ENCODE measurements around the gene OR2T6. TPM values are rescaled to one million over a fixed set of nuclear protein-coding genes. Genes with fewer than 3 reads are reported as not detected.
"Not testable (repeated sequence)": the region's sequence is repeated elsewhere in the genome, so short reads cannot be mapped to it uniquely, and the experiment has no call there.

OR2T6 gene
- total RNA-seq, 1 donor from 2014 or later: not detected

- no peak overlapping the region for H3K27ac Mint-ChIP-seq (ENCODE audit: unreplicated experiment)
- peaks cover 45% of the 10 kb centered on the region for H3K9me3 Mint-ChIP-seq (ENCODE audit: unreplicated experiment)
- TF ChIP-seq CTCF (IDR thresholded peaks at IDR 0.05; ENCODE audit: unreplicated experiment): no peak
- H3K36me3 Mint-ChIP-seq (ENCODE audit: low read depth, unreplicated experiment): peaks cover under 1% of the 10 kb centered on the region
- H3K4me1 Mint-ChIP-seq (ENCODE audit: unreplicated experiment): no peaks in the 10 kb centered on the region
- no peak overlapping the region for H3K4me3 Mint-ChIP-seq (ENCODE audit: unreplicated experiment)
- peaks cover 1% of the 10 kb centered on the region for H3K27me3 Mint-ChIP-seq (ENCODE audit: unreplicated experiment)
- DNase-seq (ENCODE audit: low spot score): no peak
Measured at GRCh38 chr1:248416226-248416625, 40.7 kb downstream of the OR2T6 start.

- peaks cover 43% of the 10 kb centered on the region for H3K9me3 Mint-ChIP-seq (ENCODE audit: unreplicated experiment)
- no peak for DNase-seq (ENCODE audit: low spot score)
- no peak for TF ChIP-seq CTCF (IDR thresholded peaks at IDR 0.05; ENCODE audit: unreplicated experiment)
- H3K27ac Mint-ChIP-seq (ENCODE audit: unreplicated experiment): no peak overlapping the region
- H3K27me3 Mint-ChIP-seq (ENCODE audit: unreplicated experiment): peaks cover 1% of the 10 kb centered on the region
- H3K4me3 Mint-ChIP-seq (ENCODE audit: unreplicated experiment): no peak overlapping the region
- H3K4me1 Mint-ChIP-seq (ENCODE audit: unreplicated experiment): no peaks in the 10 kb centered on the region
- no peaks in the 10 kb centered on the region for H3K36me3 Mint-ChIP-seq (ENCODE audit: low read depth, unreplicated experiment)
Measured at GRCh38 chr1:248417854-248418253, 42.3 kb downstream of the OR2T6 start.

DNA sequence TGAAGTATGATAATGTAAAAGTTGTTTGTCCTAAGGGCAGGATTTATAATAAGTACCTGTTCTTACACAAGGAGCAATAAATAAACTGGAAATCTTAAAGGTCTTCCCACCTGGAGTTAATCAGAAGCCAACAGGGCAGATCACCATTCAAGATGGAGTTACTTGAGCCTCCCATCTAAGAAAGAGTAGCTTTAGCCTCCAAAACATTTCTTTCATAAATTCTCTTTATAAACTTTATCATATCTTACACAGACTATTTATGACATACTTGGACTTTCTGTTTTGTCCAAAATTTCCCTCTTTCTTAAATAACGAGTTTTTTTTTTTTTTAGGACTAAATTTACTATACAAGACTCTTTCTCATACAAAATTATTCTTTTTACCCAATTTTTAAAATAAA lies 45.8 kb downstream of the OR2T6 start:
- no peak for DNase-seq (ENCODE audit: low spot score)
- Mint-ChIP-seq H3K36me3 (ENCODE audit: low read depth, unreplicated experiment) (no peaks in the 10 kb centered on the region), H3K27ac (ENCODE audit: unreplicated experiment) (no peak overlapping the region), H3K4me3 (ENCODE audit: unreplicated experiment) (no peak overlapping the region), H3K27me3 (ENCODE audit: unreplicated experiment) (peaks cover 4% of the 10 kb centered on the region), H3K9me3 (ENCODE audit: unreplicated experiment) (peaks cover 29% of the 10 kb centered on the region), H3K4me1 (ENCODE audit: unreplicated experiment) (no peaks in the 10 kb centered on the region)
- no peak for TF ChIP-seq CTCF (IDR thresholded peaks at IDR 0.05; ENCODE audit: unreplicated experiment)

GRCh38 chr1:248427526-248428191 lies 52.1 kb downstream of the OR2T6 start:
- H3K4me3 Mint-ChIP-seq (ENCODE audit: unreplicated experiment); DNase-seq (ENCODE audit: low spot score); H3K27ac Mint-ChIP-seq (ENCODE audit: unreplicated experiment); H3K36me3 Mint-ChIP-seq (ENCODE audit: low read depth, unreplicated experiment); H3K27me3 Mint-ChIP-seq (ENCODE audit: unreplicated experiment); H3K4me1 Mint-ChIP-seq (ENCODE audit: unreplicated experiment): not testable (repeated sequence)
- peaks cover 16% of the 10 kb centered on the region for H3K9me3 Mint-ChIP-seq (ENCODE audit: unreplicated experiment)

DNA sequence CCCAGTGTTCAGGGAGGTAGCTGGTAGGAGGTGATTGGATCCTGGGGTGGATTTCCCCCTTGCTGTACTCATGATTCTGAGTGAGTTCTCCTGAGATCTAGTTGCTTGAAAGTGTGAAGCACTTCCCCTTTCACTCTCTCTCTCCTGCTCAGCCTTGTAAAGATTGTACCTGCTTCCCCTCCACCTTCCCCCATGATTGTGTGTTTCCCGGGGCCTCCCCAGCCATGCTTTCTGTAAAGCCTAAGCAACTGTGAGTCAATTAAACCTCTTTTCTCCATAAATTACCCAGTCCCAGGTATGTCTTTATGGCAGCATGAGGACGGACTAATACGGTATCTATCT lies 52.6 kb downstream of the OR2T6 start:
- not testable (repeated sequence) for H3K4me3 Mint-ChIP-seq (ENCODE audit: unreplicated experiment)
- peaks cover 13% of the 10 kb centered on the region for H3K9me3 Mint-ChIP-seq (ENCODE audit: unreplicated experiment)

DNA sequence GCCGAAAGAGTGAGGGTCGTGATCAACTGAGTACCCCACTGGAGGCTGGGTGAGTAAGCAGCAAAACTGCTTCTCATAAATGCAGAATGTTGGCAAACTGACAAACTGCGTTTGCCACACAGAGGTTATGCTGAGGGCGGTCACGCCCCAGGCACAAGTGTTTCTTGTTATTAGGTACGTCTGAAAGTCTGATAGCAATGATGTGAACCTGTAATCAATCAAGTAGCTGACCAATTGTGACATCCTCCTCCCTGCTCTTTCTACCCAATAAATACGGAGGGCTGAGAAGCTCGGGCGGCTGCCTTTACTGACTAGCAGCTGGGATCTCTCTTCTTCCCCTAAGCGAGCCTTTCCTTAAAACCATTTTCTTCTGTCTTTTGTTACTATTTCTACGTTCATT lies 56.1 kb downstream of the OR2T6 start:
- H3K27me3 Mint-ChIP-seq (ENCODE audit: unreplicated experiment); H3K36me3 Mint-ChIP-seq (ENCODE audit: low read depth, unreplicated experiment); H3K4me3 Mint-ChIP-seq (ENCODE audit: unreplicated experiment); H3K27ac Mint-ChIP-seq (ENCODE audit: unreplicated experiment); DNase-seq (ENCODE audit: low spot score); H3K4me1 Mint-ChIP-seq (ENCODE audit: unreplicated experiment): not testable (repeated sequence)
- peaks cover 13% of the 10 kb centered on the region for H3K9me3 Mint-ChIP-seq (ENCODE audit: unreplicated experiment)

More for the DNA sequence above, 52.6 kb downstream of the OR2T6 start:
- DNase-seq (ENCODE audit: low spot score); H3K4me1 Mint-ChIP-seq (ENCODE audit: unreplicated experiment); H3K36me3 Mint-ChIP-seq (ENCODE audit: low read depth, unreplicated experiment); H3K27me3 Mint-ChIP-seq (ENCODE audit: unreplicated experiment); H3K27ac Mint-ChIP-seq (ENCODE audit: unreplicated experiment): not testable (repeated sequence)

- H3K9me3 Mint-ChIP-seq (ENCODE audit: unreplicated experiment): peaks cover 13% of the 10 kb centered on the region
- not testable (repeated sequence) for H3K4me1 Mint-ChIP-seq (ENCODE audit: unreplicated experiment); H3K27me3 Mint-ChIP-seq (ENCODE audit: unreplicated experiment); DNase-seq (ENCODE audit: low spot score); H3K4me3 Mint-ChIP-seq (ENCODE audit: unreplicated experiment); H3K27ac Mint-ChIP-seq (ENCODE audit: unreplicated experiment); H3K36me3 Mint-ChIP-seq (ENCODE audit: low read depth, unreplicated experiment)
Measured at GRCh38 chr1:248432201-248432600, 56.7 kb downstream of the OR2T6 start.

DNA sequence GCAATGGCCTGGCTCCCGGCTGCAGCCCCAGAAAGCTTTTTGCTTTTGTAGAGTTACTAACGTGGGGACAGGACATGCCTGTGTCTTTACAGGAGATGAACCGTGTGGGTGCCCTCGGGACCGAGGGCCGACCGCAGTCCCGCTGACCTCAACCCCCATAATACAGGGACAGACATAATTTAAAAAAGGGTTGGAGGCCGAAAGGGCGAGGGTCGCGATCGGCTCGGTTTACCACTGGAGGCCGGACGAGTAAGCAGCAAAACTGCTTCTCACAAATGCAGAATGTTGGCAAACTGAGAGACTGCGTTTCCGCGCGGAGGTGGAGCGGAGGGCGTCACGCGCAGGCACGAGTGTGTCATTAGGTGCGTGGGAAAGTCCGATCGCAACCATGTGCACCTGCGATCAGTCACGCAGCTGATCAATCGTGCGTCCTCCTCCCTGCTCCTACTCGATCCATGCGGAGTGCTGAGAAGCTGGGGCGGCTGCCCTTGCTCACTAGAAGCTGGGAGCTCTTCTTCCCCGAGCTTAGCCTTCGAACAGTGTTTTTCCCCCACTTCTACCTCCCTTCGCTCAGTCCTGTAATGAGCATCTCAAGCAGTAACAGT lies 58.4 kb downstream of the OR2T6 start:
- H3K4me1 Mint-ChIP-seq (ENCODE audit: unreplicated experiment); DNase-seq (ENCODE audit: low spot score); H3K27me3 Mint-ChIP-seq (ENCODE audit: unreplicated experiment); H3K27ac Mint-ChIP-seq (ENCODE audit: unreplicated experiment); H3K36me3 Mint-ChIP-seq (ENCODE audit: low read depth, unreplicated experiment); H3K9me3 Mint-ChIP-seq (ENCODE audit: unreplicated experiment); H3K4me3 Mint-ChIP-seq (ENCODE audit: unreplicated experiment): not testable (repeated sequence)

DNA sequence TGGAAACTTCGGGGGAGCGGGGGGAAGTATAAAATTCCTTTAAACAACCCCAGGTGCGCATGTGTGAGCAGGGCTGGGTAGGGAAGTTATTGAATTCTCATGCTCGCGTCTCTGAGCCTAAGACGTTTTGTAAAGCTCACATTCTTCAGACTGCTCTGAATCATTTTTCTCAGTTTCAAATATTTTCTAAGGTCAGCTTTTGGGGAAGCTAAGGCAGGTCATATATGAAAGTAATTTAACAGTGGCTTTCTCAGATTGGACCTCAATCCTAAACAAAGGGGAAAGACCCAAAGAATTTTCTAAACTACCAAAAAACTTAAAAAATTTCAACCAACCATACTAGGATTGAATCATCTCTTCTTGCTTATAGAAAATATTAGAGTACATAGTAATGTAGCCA lies 59.4 kb downstream of the OR2T6 start:
- not testable (repeated sequence) for H3K9me3 Mint-ChIP-seq (ENCODE audit: unreplicated experiment); H3K36me3 Mint-ChIP-seq (ENCODE audit: low read depth, unreplicated experiment); DNase-seq (ENCODE audit: low spot score); H3K4me1 Mint-ChIP-seq (ENCODE audit: unreplicated experiment); H3K27ac Mint-ChIP-seq (ENCODE audit: unreplicated experiment); H3K4me3 Mint-ChIP-seq (ENCODE audit: unreplicated experiment); H3K27me3 Mint-ChIP-seq (ENCODE audit: unreplicated experiment)
